ENCODE data around the gene ACSM4. TPM values are rescaled to one million over a fixed set of nuclear protein-coding genes. Genes with fewer than 3 reads are reported as not detected.

The ACSM4 gene
- total and polyA plus RNA-seq, 7 donors = not detected

DNA sequence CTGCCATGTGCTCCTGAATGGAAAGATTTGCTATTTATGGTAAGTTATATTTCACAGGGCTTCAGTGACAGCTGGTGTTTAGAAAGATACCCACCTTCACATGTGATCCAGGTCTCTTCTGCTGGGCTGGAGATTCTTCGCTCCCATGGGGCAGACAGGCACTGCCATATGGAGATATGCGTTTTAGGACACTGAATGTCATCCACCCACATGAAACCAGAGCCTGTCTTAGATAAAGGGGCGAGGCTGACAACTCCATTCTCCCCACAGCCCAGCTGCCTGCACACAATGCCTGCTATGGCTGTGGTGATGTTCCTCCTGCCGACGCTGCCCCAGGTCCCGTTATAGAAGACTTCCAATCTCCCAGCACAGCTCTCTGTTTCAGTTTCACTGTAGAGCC, 69.4 kb downstream of the ACSM4 start:
- no peak overlapping the region for H3K27ac ChIP-seq
- H3K4me1 ChIP-seq = no peaks in the 10 kb centered on the region
- 37 to 47% (median 41%) methylated on average over 6 of the region's 6 CpGs for WGBS, 3 donors
- intact Hi-C loops (cut with DNase I) = no loop called here
- no peaks in the 10 kb centered on the region for H3K27me3 ChIP-seq (ENCODE audit: insufficient read depth in 3 of 3, low read length in 2 of 3)
- H3K36me3 ChIP-seq (ENCODE audit: insufficient read depth in 1 of 2, low read depth in 1 of 2) = no peaks in the 10 kb centered on the region
- no peak overlapping the region for H3K4me3 ChIP-seq
- TF ChIP-seq, protein P1, sequence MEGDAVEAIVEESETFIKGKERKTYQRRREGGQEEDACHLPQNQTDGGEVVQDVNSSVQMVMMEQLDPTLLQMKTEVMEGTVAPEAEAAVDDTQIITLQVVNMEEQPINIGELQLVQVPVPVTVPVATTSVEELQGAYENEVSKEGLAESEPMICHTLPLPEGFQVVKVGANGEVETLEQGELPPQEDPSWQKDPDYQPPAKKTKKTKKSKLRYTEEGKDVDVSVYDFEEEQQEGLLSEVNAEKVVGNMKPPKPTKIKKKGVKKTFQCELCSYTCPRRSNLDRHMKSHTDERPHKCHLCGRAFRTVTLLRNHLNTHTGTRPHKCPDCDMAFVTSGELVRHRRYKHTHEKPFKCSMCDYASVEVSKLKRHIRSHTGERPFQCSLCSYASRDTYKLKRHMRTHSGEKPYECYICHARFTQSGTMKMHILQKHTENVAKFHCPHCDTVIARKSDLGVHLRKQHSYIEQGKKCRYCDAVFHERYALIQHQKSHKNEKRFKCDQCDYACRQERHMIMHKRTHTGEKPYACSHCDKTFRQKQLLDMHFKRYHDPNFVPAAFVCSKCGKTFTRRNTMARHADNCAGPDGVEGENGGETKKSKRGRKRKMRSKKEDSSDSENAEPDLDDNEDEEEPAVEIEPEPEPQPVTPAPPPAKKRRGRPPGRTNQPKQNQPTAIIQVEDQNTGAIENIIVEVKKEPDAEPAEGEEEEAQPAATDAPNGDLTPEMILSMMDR (IDR thresholded peaks at IDR 0.05) = no peak
- H3K9me3 ChIP-seq = no peaks in the 10 kb centered on the region
- no peak for DNase-seq
- no peak for ATAC-seq

DNA sequence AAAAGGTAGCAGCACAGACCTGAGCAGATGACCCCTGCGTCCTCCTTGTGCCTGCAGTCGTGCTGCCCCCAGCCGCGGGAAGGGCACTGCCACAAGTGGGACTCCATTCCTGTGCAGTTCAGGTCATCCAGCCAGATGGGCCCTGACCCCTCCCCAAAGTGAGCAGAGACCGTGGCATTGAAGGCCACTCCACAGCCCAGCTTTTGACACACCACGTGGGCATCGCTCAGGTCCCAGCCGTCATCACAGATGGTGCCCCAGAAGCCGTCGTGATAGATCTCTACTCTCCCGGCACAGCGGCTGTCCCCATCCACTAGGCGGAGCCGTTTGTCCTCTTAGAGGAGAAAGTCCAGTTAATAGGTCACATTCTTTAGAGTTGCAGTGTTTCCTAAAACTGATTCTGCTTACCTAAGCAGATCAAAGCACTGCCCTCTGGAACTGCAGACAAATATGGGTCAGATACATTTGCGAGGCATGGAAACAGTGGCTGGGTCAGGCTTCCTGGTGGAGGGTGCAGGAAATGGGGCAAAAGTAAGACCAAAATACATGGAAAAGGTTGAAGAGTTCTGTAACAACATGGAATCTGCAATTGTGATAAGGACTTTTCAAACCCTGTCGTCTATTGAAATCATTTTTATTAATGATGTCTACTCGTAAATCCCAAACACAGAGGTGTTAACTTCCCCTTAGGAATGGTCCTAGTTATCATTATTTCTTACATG, 70.7 kb downstream of the ACSM4 start:
- 39 to 45% (median 45%) methylated on average over 17 of the region's 17 CpGs for WGBS, 3 donors
- no peaks in the 10 kb centered on the region for H3K36me3 ChIP-seq (ENCODE audit: insufficient read depth in 1 of 2, low read depth in 1 of 2)
- no peaks in the 10 kb centered on the region for H3K4me1 ChIP-seq
- no peaks in the 10 kb centered on the region for H3K27me3 ChIP-seq (ENCODE audit: insufficient read depth in 3 of 3, low read length in 2 of 3)
- H3K27ac ChIP-seq = no peak overlapping the region
- H3K9me3 ChIP-seq = no peaks in the 10 kb centered on the region
- DNase-seq = peak in 1 of 2 donors; percentile 41
- no peak for ATAC-seq
- no peak overlapping the region for H3K4me3 ChIP-seq
- intact Hi-C loops (cut with DNase I) = no loop called here
- TF ChIP-seq, protein P1 (IDR thresholded peaks at IDR 0.05) = no peak

DNA sequence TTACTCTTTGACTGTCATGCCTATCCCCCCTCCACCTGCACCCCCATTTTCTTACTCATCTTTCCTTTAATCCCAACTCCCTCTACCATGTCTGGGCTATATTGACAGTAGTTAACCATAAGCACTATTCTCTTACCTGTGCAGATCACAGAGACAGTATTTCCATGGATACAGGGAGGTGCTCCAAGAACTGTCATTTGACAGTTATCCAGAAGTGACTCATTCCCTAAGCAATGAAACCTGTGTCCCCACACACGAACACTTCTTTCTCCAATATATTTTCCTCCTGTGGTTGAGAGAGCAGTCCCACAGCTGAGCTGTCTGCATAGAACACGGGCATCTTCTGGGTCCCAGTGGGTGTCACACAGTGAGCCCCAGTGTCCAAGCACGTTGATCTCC, 71.3 kb downstream of the ACSM4 start:
- 72 to 74% (median 73%) methylated on average over 3 of the region's 3 CpGs for WGBS, 3 donors
- TF ChIP-seq, protein P1 (IDR thresholded peaks at IDR 0.05) = no peak
- intact Hi-C loops (cut with DNase I) = no loop called here

DNA sequence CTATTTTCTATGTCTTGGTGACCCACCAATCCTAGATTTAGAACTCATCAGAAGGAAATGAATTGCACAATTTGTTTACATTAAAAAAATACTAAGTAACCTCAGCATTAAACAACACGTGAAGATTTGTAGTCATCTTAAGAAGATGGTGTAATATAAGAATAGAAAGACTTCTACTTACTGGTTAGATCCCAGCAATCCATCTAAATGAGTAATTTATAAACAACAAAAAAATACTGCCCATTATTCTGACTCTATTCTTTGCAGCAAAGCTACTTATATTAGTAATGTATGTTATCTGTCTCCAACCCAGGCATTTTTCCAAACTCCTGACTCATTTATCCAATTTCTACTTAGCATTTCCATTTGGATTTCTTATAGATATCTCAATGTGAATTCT, 72.3 kb downstream of the ACSM4 start:
- Histone ChIP-seq H3K9me3 (no peaks in the 10 kb centered on the region), H3K4me1 (no peaks in the 10 kb centered on the region), H3K36me3 (ENCODE audit: insufficient read depth in 1 of 2, low read depth in 1 of 2) (no peaks in the 10 kb centered on the region), H3K4me3 (no peak overlapping the region), H3K27me3 (ENCODE audit: insufficient read depth in 3 of 3, low read length in 2 of 3) (no peaks in the 10 kb centered on the region), H3K27ac (no peak overlapping the region)
- TF ChIP-seq, protein P1 (IDR thresholded peaks at IDR 0.05) = no peak
- ATAC-seq (no peak), DNase-seq (no peak)
- intact Hi-C loops (cut with DNase I) = no loop called here
- 78 to 89% (median 89%) methylated on average over 1 of the region's 1 CpG for WGBS, 3 donors

More for the DNA sequence above, 71.3 kb downstream of the ACSM4 start:
- Histone ChIP-seq H3K4me3 (no peak overlapping the region), H3K4me1 (no peaks in the 10 kb centered on the region), H3K27me3 (ENCODE audit: insufficient read depth in 3 of 3, low read length in 2 of 3) (no peaks in the 10 kb centered on the region), H3K36me3 (ENCODE audit: insufficient read depth in 1 of 2, low read depth in 1 of 2) (no peaks in the 10 kb centered on the region), H3K27ac (no peak overlapping the region), H3K9me3 (no peaks in the 10 kb centered on the region)
- no peak for ATAC-seq
- no peak for DNase-seq

Other genes with a start within 250 kb of the ACSM4 start
- 10 to 100 TPM; 49.0 to 98.5 (median 75.6) TPM for gene C1S, start 243.4 kb upstream of the ACSM4 start, total RNA-seq
- 10 to 100 TPM; 35.9 to 44.4 (median 38.2) TPM for gene C1S, start 243.4 kb upstream of the ACSM4 start, polyA plus RNA-seq
- 10 to 100 TPM; 63.2 to 70.9 (median 68.1) TPM for gene C1R, start 211.6 kb upstream of the ACSM4 start, total RNA-seq
- gene C1R, start 211.6 kb upstream of the ACSM4 start, polyA plus RNA-seq = 10 to 100 TPM; 32.4 to 58.4 (median 44.5) TPM
- gene C1RL, start 194.9 kb upstream of the ACSM4 start, total RNA-seq = 10 to 100 TPM; 14.6 to 17.0 (median 15.5) TPM
- gene C1RL, start 194.9 kb upstream of the ACSM4 start, polyA plus RNA-seq = 1 to 10 TPM; 2.7 to 6.2 (median 5.1) TPM
- gene RBP5, start 175.2 kb upstream of the ACSM4 start, total RNA-seq = under 1 TPM in 2 of 4 donors, not detected in 2; 0.48 to 0.61 TPM
- gene RBP5, start 175.2 kb upstream of the ACSM4 start, polyA plus RNA-seq = 1 to 10 TPM in 2 of 3 donors, under 1 TPM in 1; 0.18 to 1.4 (median 1.2) TPM
- gene CLSTN3, start 173.7 kb upstream of the ACSM4 start, total RNA-seq = 1 to 10 TPM; 2.8 to 5.1 (median 3.3) TPM
- gene CLSTN3, start 173.7 kb upstream of the ACSM4 start, polyA plus RNA-seq = 1 to 10 TPM; 1.2 to 3.6 (median 1.3) TPM
- gene PEX5, start 114.4 kb upstream of the ACSM4 start, total RNA-seq = 100 to 1,000 TPM in 2 of 4 donors, 10 to 100 TPM in 2; 54.6 to 103 (median 94.2) TPM
- 10 to 100 TPM; 51.9 to 98.9 (median 73.0) TPM for gene PEX5, start 114.4 kb upstream of the ACSM4 start, polyA plus RNA-seq
- gene CD163L1, start 140.1 kb downstream of the ACSM4 start, total RNA-seq = 1 to 10 TPM in 3 of 4 donors, under 1 TPM in 1; 0.80 to 2.8 (median 2.5) TPM
- under 1 TPM; 0.03 to 0.30 (median 0.23) TPM for gene CD163L1, start 140.1 kb downstream of the ACSM4 start, polyA plus RNA-seq
- 10 to 100 TPM; 25.3 to 52.4 (median 34.2) TPM for gene CD163, start 199.7 kb downstream of the ACSM4 start, total RNA-seq
- gene CD163, start 199.7 kb downstream of the ACSM4 start, polyA plus RNA-seq = 10 to 100 TPM in 1 of 3 donors, 1 to 10 TPM in 2; 5.8 to 29.5 (median 7.3) TPM

Data from psoas muscle (tissue), 8 donors.